Effector CD8-positive, alpha-beta T cell (primary cell): ENCODE measurements around the gene GUCA1A.
"Not testable (repeated sequence)": the region's sequence is repeated elsewhere in the genome, so short reads cannot be mapped to it uniquely, and the experiment has no call there.

Experiments
- DNase-seq: peaks from one replicate; lab custom pipeline; 2025; lab: John Stamatoyannopoulos, UW

Gene GUCA1A

GRCh38 chr6:42210551-42210950 lies 37.4 kb downstream of the GUCA1A start:
- DNase-seq: no peak

- DNase-seq: no peak
Measured at GRCh38 chr6:42211726-42212125, 38.6 kb downstream of the GUCA1A start.

GRCh38 chr6:42212442-42212841 lies 39.3 kb downstream of the GUCA1A start:
- no peak for DNase-seq

- not testable (repeated sequence) for DNase-seq
Measured at GRCh38 chr6:42216495-42216894, 43.3 kb downstream of the GUCA1A start.

GRCh38 chr6:42217157-42217518 lies 44.0 kb downstream of the GUCA1A start:
- no peak for DNase-seq

- peak; percentile 82 for DNase-seq
Measured at GRCh38 chr6:42217519-42218367, 44.6 kb downstream of the GUCA1A start, which contains the start of gene MRPS10. Gene MRPS10 (minus strand): TSS chr6:42217861. CDS start chr6:42217849, 12 bp downstream.

- no peak for DNase-seq
Measured at GRCh38 chr6:42220807-42221206, 47.6 kb downstream of the GUCA1A start.

- no peak for DNase-seq
Measured at GRCh38 chr6:42221546-42221945, 48.4 kb downstream of the GUCA1A start.

- no peak for DNase-seq
Measured at GRCh38 chr6:42222448-42222847, 49.3 kb downstream of the GUCA1A start.

GRCh38 chr6:42224222-42225028 lies 51.3 kb downstream of the GUCA1A start:
- no peak for DNase-seq

GRCh38 chr6:42225029-42225339 lies 51.8 kb downstream of the GUCA1A start:
- no peak for DNase-seq

GRCh38 chr6:42225419-42225818 lies 52.3 kb downstream of the GUCA1A start:
- DNase-seq: no peak

- no peak for DNase-seq
Measured at GRCh38 chr6:42226161-42226611, 53.0 kb downstream of the GUCA1A start.

GRCh38 chr6:42226645-42227143 lies 53.5 kb downstream of the GUCA1A start:
- no peak for DNase-seq

- DNase-seq: no peak
Measured at GRCh38 chr6:42227173-42227850, 54.1 kb downstream of the GUCA1A start.

- DNase-seq: no peak
Measured at GRCh38 chr6:42228305-42228704, 55.1 kb downstream of the GUCA1A start.
